ENCODE results near the gene PRX. TPM values are rescaled to one million over a fixed set of nuclear protein-coding genes. Genes with fewer than 3 reads are reported as not detected.

Gene PRX
- total and polyA plus RNA-seq, 2 of the 13 experiments (the other 11 are each of a cell fraction or from before 2014, with no cell fraction given) = 0.66 TPM

DNA sequence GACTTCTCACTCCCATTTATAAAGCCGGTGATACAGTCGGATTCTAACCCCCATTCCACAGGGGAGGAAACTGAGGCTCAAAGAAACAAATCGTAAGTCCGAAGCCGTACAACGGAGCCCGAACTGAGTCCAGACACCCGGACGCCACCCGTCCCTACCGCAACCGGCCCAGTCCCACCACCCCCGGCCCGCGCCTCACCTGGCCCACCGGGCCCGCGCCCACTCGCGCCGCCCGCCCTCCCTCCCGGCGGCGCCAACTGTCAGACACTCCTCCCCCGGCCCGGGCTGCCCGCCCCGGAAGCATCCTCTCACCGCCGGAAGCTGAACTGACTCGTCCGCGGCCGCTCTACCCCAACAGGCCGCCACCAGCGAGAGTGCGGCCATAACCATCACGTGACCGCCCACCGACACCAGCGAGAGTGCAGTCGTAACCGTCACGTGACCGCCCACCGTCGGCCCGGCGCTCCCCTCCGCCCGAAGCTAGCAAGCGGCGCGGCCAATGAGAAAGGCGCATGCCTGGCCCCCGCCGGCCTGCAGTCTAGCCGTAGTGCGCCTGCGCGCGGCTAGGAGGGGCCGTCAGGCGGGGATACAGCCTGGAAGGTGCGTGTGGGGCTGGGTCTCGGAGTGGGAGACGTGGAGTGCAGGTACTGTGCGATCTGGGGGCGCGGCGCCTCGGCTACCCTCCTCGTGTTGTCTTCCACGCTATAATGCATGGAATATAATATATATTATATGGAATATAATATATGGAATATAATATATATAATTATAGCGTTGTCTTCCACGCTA, 64.9 kb downstream of the PRX start, which contains the start of the genes C19orf47 and PLD3 (continued):
- no peak for TF ChIP-seq ZFP36L2 (CRISPR knock-in tag; IDR thresholded peaks at IDR 0.05)
- TF ChIP-seq ZNF644 (CRISPR knock-in tag; IDR thresholded peaks at IDR 0.05; ENCODE audit: low read depth) = no peak
- TF ChIP-seq STAG1 (CRISPR knock-in tag; IDR thresholded peaks at IDR 0.05) = no peak
- TF ChIP-seq, protein P1, sequence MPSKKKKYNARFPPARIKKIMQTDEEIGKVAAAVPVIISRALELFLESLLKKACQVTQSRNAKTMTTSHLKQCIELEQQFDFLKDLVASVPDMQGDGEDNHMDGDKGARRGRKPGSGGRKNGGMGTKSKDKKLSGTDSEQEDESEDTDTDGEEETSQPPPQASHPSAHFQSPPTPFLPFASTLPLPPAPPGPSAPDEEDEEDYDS (CRISPR knock-in tag; IDR thresholded peaks at IDR 0.05) = peak; percentile 71
- TF ChIP-seq NFE2L1 (CRISPR knock-in tag; IDR thresholded peaks at IDR 0.05; ENCODE audit: borderline replicate concordance) = no peak
- TF ChIP-seq, protein P2, sequence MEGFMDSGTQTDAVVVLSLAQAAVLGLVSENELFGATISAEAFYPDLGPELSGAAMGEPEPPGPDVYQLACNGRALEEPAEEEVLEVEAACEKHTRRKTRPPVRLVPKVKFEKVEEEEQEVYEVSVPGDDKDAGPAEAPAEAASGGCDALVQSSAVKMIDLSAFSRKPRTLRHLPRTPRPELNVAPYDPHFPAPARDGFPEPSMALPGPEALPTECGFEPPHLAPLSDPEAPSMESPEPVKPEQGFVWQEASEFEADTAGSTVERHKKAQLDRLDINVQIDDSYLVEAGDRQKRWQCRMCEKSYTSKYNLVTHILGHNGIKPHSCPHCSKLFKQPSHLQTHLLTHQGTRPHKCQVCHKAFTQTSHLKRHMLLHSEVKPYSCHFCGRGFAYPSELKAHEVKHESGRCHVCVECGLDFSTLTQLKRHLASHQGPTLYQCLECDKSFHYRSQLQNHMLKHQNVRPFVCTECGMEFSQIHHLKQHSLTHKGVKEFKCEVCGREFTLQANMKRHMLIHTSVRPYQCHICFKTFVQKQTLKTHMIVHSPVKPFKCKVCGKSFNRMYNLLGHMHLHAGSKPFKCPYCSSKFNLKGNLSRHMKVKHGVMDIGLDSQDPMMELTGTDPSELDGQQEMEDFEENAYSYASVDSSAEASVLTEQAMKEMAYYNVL (CRISPR knock-in tag; IDR thresholded peaks at IDR 0.05; ENCODE audit: borderline replicate concordance) = no peak
- TF ChIP-seq SRSF4 (IDR thresholded peaks at IDR 0.05; ENCODE audit: low read depth, low read length, poor library complexity, severe bottlenecking) = no peak
- TF ChIP-seq ZNF124 (CRISPR knock-in tag; IDR thresholded peaks at IDR 0.05) = peak; percentile 65; the same call in 1 of the 2 replicates
- TF ChIP-seq SALL2 (CRISPR knock-in tag; IDR thresholded peaks at IDR 0.05) = peak; percentile 79
- no peak for TF ChIP-seq ZFYVE20 (CRISPR knock-in tag; IDR thresholded peaks at IDR 0.05; ENCODE audit: borderline replicate concordance, low read depth)
- TF ChIP-seq ZNF501 (CRISPR knock-in tag; IDR thresholded peaks at IDR 0.05) = peak; percentile 66; the same call in 1 of the 2 replicates
- TF ChIP-seq GTF3A (CRISPR knock-in tag; conservative IDR thresholded peaks at IDR 0.05) = no peak
- TF ChIP-seq, protein P3, sequence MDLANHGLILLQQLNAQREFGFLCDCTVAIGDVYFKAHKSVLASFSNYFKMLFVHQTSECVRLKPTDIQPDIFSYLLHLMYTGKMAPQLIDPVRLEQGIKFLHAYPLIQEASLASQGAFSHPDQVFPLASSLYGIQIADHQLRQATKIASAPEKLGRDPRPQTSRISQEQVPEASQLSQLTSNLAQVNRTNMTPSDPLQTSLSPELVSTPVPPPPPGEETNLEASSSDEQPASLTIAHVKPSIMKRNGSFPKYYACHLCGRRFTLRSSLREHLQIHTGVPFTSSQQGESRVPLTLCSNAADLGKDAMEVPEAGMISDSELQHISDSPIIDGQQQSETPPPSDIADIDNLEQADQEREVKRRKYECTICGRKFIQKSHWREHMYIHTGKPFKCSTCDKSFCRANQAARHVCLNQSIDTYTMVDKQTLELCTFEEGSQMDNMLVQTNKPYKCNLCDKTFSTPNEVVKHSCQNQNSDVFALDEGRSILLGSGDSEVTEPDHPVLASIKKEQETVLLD (CRISPR knock-in tag; IDR thresholded peaks at IDR 0.05; ENCODE audit: low read depth) = peak; percentile 98
- TF ChIP-seq, protein P4, sequence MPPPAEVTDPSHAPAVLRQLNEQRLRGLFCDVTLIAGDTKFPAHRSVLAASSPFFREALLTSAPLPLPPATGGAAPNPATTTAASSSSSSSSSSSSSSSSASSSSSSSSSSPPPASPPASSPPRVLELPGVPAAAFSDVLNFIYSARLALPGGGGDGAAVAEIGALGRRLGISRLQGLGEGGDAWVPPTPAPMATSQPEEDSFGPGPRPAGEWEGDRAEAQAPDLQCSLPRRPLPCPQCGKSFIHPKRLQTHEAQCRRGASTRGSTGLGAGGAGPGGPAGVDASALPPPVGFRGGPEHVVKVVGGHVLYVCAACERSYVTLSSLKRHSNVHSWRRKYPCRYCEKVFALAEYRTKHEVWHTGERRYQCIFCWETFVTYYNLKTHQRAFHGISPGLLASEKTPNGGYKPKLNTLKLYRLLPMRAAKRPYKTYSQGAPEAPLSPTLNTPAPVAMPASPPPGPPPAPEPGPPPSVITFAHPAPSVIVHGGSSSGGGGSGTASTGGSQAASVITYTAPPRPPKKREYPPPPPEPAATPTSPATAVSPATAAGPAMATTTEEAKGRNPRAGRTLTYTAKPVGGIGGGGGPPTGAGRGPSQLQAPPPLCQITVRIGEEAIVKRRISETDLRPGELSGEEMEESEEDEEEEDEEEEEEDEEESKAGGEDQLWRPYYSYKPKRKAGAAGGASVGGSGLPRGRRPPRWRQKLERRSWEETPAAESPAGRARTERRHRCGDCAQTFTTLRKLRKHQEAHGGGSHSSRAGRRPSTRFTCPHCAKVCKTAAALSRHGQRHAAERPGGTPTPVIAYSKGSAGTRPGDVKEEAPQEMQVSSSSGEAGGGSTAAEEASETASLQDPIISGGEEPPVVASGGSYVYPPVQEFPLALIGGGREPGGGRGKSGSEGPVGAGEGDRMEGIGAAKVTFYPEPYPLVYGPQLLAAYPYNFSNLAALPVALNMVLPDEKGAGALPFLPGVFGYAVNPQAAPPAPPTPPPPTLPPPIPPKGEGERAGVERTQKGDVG (CRISPR knock-in tag; IDR thresholded peaks at IDR 0.05; ENCODE audit: borderline replicate concordance) = no peak
- TF ChIP-seq, protein P5, sequence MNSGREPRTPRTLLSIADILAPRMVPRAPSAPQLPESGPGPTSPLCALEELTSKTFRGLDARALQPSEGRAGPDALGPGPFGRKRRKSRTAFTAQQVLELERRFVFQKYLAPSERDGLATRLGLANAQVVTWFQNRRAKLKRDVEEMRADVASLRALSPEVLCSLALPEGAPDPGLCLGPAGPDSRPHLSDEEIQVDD (CRISPR knock-in tag; IDR thresholded peaks at IDR 0.05; ENCODE audit: borderline replicate concordance) = no peak
- no peak for TF ChIP-seq NCOA1 (CRISPR knock-in tag; IDR thresholded peaks at IDR 0.05)
- 0 out of 2 replicates have a peak, but pooled peaks have one; percentile 30 for TF ChIP-seq ZNF337 (CRISPR knock-in tag; IDR thresholded peaks at IDR 0.05; ENCODE audit: borderline replicate concordance, low read depth)
- TF ChIP-seq, protein P6, sequence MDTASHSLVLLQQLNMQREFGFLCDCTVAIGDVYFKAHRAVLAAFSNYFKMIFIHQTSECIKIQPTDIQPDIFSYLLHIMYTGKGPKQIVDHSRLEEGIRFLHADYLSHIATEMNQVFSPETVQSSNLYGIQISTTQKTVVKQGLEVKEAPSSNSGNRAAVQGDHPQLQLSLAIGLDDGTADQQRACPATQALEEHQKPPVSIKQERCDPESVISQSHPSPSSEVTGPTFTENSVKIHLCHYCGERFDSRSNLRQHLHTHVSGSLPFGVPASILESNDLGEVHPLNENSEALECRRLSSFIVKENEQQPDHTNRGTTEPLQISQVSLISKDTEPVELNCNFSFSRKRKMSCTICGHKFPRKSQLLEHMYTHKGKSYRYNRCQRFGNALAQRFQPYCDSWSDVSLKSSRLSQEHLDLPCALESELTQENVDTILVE (CRISPR knock-in tag; IDR thresholded peaks at IDR 0.05) = peak; percentile 97
- TF ChIP-seq RXRB (CRISPR knock-in tag; IDR thresholded peaks at IDR 0.05; ENCODE audit: borderline replicate concordance) = peak; percentile 59
- no peak for TF ChIP-seq NFKBIZ (CRISPR knock-in tag; IDR thresholded peaks at IDR 0.05)

Data from HepG2 (cell line).